Psoas muscle (tissue), 8 donors: ENCODE data around the gene TREM2. TPM values are rescaled to one million over a fixed set of nuclear protein-coding genes. Genes with fewer than 3 reads are reported as not detected.
"Not testable (repeated sequence)": the region's sequence is repeated elsewhere in the genome, so short reads cannot be mapped to it uniquely, and the experiment has no call there.

Source experiments
- ATAC-seq, 4 donors: fragments of 200-7000 bp; cut with Tn5 transposase; one replicate each; pipeline ENCODE4 v1.9.1; 2020; ENCODE audit warnings: moderate library complexity in 3 of 4, mild to moderate bottlenecking in 2 of 4
- DNase-seq, 2 donors: peaks; one replicate each; pipeline ENCODE4 v3.0.0-alpha.2; 2020
- H3K27ac ChIP-seq: fragments of 200-600 bp; one replicate; pipeline ENCODE4 v1.8.0; 2022
- H3K27me3 ChIP-seq, 3 donors: fragments of 200-600 bp in 1 of 3; one replicate each; pipeline versions ENCODE4 v1.6.1 to v1.8.0; 2013 to 2022; ENCODE audit warnings: low read length in 2 of 3, mild to moderate bottlenecking in 2 of 3, moderate library complexity in 1 of 3; ENCODE audit not compliant: insufficient read depth in 3 of 3
- H3K36me3 ChIP-seq, 2 donors: fragments of 200-600 bp in 1 of 2; one replicate each; pipeline versions ENCODE4 v1.6.1 to v1.8.0; 2013 to 2022; ENCODE audit warnings: low read depth in 1 of 2, mild to moderate bottlenecking in 1 of 2, moderate library complexity in 1 of 2; ENCODE audit not compliant: insufficient read depth in 1 of 2
- H3K4me1 ChIP-seq: fragments of 200-600 bp; one replicate; pipeline ENCODE4 v1.8.0; 2022
- H3K4me3 ChIP-seq: fragments of 200-600 bp; one replicate; pipeline ENCODE4 v1.8.0; 2022; ENCODE audit warnings: mild to moderate bottlenecking
- H3K9me3 ChIP-seq: fragments of 200-600 bp; one replicate; pipeline ENCODE4 v1.8.0; 2022
- CTCF ChIP-seq: fragments of 200-600 bp; IDR thresholded peaks from one replicate; pipeline ENCODE4 v1.8.0; 2022; ENCODE audit warnings: antibody characterized with exemption
- WGBS, 3 donors: extraction: QIAGEN DNeasy Blood & Tissue Kit; methylation state at CpG; one replicate each; pipeline versions ENCODE4 v1.1.6 to v1.1.7; 2013; 5-methylcytosine and 5-hydroxymethylcytosine counted together
- intact Hi-C, 2 donors: fragments of 100-400 bp; cut with DNase I; formaldehyde crosslinking; loops; one replicate each; pipeline versions ENCODE4 v1.11.0 to v1.14.2; 2022
- polyA plus RNA-seq, 3 donors: library from polyadenylated mRNA; stranded (reverse); fragments of 200-250 nt; gene quantifications; one replicate each; pipeline ENCODE4 v1.2.3, GENCODE V29; 2013
- total RNA-seq, 4 donors: library from RNA; stranded (reverse); fragmentation: NEBNext Ultra II Directional in 2 of 4; extraction: Animal tissue kit (Norgen Biotek cat#: 25700) in 2 of 4; gene quantifications; one replicate each; pipeline versions ENCODE4 v1.2.1 to v1.2.4, GENCODE V29; 2021 to 2023
- donor health status: healthy with polysubstance abuse.
- donor health status: DM: no; HTN: no; CAD: no; lungs with moderate emphysema.
- donor health status: Bipolar disorder and iron deficiency.
- donor health status: healthy.
- donor health status: DM: yes; HTN: yes; CAD: no.
- donor health status: DM: no; HTN: no; CAD: no.
- donor health status: DM: no; HTN: no; CAD: no.
- donor health status: DM: yes; HTN: yes; CAD: no.

TREM2 gene
- total and polyA plus RNA-seq, 7 donors = 0.12 to 0.73 (median 0.40) TPM; not detected in 1

- intact Hi-C loops = no loop called here
- no peak overlapping the region for H3K4me3 ChIP-seq
- no peaks in the 10 kb centered on the region for H3K4me1 ChIP-seq
- no peak for TF ChIP-seq CTCF
- no peak overlapping the region for H3K27ac ChIP-seq
- H3K9me3 ChIP-seq = no peaks in the 10 kb centered on the region
- peaks cover 9 to 57% of the 10 kb centered on the region in 2 donors for H3K36me3 ChIP-seq
- DNase-seq = no peak
- no peaks in the 10 kb centered on the region for H3K27me3 ChIP-seq
- ATAC-seq = no peak
- 92 to 96% (median 94%) methylated on average over 1 of the region's 1 CpG for WGBS, 3 donors
Observed at GRCh38 chr6:41122918-41123317, 40.0 kb downstream of the TREM2 start.

- intact Hi-C loops = no loop called here
- Histone ChIP-seq H3K36me3 (peaks cover 9 to 52% of the 10 kb centered on the region in 2 donors), H3K4me3 (no peak overlapping the region), H3K4me1 (no peaks in the 10 kb centered on the region), H3K27ac (no peak overlapping the region), H3K9me3 (no peaks in the 10 kb centered on the region), H3K27me3 (no peaks in the 10 kb centered on the region)
- no peak for TF ChIP-seq CTCF
- no peak for ATAC-seq
- DNase-seq = no peak
- WGBS, 3 donors = 92 to 96% (median 93%) methylated on average over 1 of the region's 1 CpG
Observed at GRCh38 chr6:41122373-41122772, 40.5 kb downstream of the TREM2 start.

GRCh38 chr6:41120058-41120457 is 42.9 kb downstream of the TREM2 start:
- intact Hi-C loops = no loop called here
- Histone ChIP-seq H3K27me3 (no peaks in the 10 kb centered on the region), H3K4me3 (no peak overlapping the region), H3K4me1 (no peaks in the 10 kb centered on the region), H3K9me3 (no peaks in the 10 kb centered on the region), H3K27ac (no peak overlapping the region), H3K36me3 (peaks cover 9 to 50% of the 10 kb centered on the region in 2 donors)
- DNase-seq (no peak), ATAC-seq (no peak)
- TF ChIP-seq CTCF = no peak
- WGBS, 3 donors = 94 to 100% (median 97%) methylated on average over 1 of the region's 1 CpG

- intact Hi-C loops = no loop called here
- Histone ChIP-seq H3K9me3 (no peaks in the 10 kb centered on the region), H3K4me1 (no peaks in the 10 kb centered on the region), H3K27me3 (no peaks in the 10 kb centered on the region), H3K36me3 (peaks cover 9 to 45% of the 10 kb centered on the region in 2 donors), H3K27ac (no peak overlapping the region), H3K4me3 (no peak overlapping the region)
- WGBS, 3 donors = 66 to 80% (median 68%) methylated on average over 1 of the region's 1 CpG
- DNase-seq (no peak), ATAC-seq (no peak)
- TF ChIP-seq CTCF = no peak
Observed at GRCh38 chr6:41119508-41119907, 43.4 kb downstream of the TREM2 start.

- H3K4me1 ChIP-seq, intact Hi-C loops, H3K9me3 ChIP-seq, H3K27me3 ChIP-seq, DNase-seq, H3K27ac ChIP-seq, ATAC-seq, H3K4me3 ChIP-seq: not testable (repeated sequence)
- 41 to 78% (median 58%) methylated on average over 2 of the region's 2 CpGs for WGBS, 3 donors
- H3K36me3 ChIP-seq = peaks cover 3 to 16% of the 10 kb centered on the region in 2 donors
Observed at GRCh38 chr6:41115027-41115426, 47.9 kb downstream of the TREM2 start.
